Measurements from ENCODE around the gene KRTAP3-2. TPM values are rescaled to one million over a fixed set of nuclear protein-coding genes. Genes with fewer than 3 reads are reported as not detected.

The KRTAP3-2 gene
- total RNA-seq, 1 donor from 2014 or later, result not detected

Other genes starting within 250 kb of the KRTAP3-2 start
- not detected for gene KRT25, start 244.6 kb downstream of the KRTAP3-2 start, total RNA-seq
- gene KRT26, start 227.7 kb downstream of the KRTAP3-2 start, total RNA-seq, result not detected
- not detected for gene KRT27, start 217.4 kb downstream of the KRTAP3-2 start, total RNA-seq
- not detected for gene KRT28, start 199.9 kb downstream of the KRTAP3-2 start, total RNA-seq
- gene KRT10, start 177.3 kb downstream of the KRTAP3-2 start, total RNA-seq, result 51.3 TPM
- not detected for gene KRT12, start 132.7 kb downstream of the KRTAP3-2 start, total RNA-seq
- gene KRT20, start 114.7 kb downstream of the KRTAP3-2 start, total RNA-seq, result not detected
- not detected for gene KRT23, start 62.3 kb downstream of the KRTAP3-2 start, total RNA-seq
- gene KRT39, start 33.0 kb downstream of the KRTAP3-2 start, total RNA-seq, result not detected
- not detected for gene KRT40, start 15.6 kb downstream of the KRTAP3-2 start, total RNA-seq
- gene KRTAP3-3, start 5.7 kb downstream of the KRTAP3-2 start, total RNA-seq, result not detected
- not detected for gene KRTAP3-1, start 9.2 kb upstream of the KRTAP3-2 start, total RNA-seq
- gene KRTAP1-5, start 27.3 kb upstream of the KRTAP3-2 start, total RNA-seq, result not detected
- gene KRTAP1-4, start 30.3 kb upstream of the KRTAP3-2 start, total RNA-seq, result not detected
- not detected for gene KRTAP1-3, start 35.0 kb upstream of the KRTAP3-2 start, total RNA-seq
- gene KRTAP1-1, start 41.5 kb upstream of the KRTAP3-2 start, total RNA-seq, result not detected
- not detected for gene KRTAP2-1, start 47.4 kb upstream of the KRTAP3-2 start, total RNA-seq
- gene KRTAP2-2, start 55.3 kb upstream of the KRTAP3-2 start, total RNA-seq, result not detected
- gene KRTAP2-3, start 60.2 kb upstream of the KRTAP3-2 start, total RNA-seq, result not detected
- gene KRTAP2-4, start 66.0 kb upstream of the KRTAP3-2 start, total RNA-seq, result not detected
- gene KRTAP4-7, start 84.2 kb upstream of the KRTAP3-2 start, total RNA-seq, result not detected
- not detected for gene KRTAP4-8, start 98.2 kb upstream of the KRTAP3-2 start, total RNA-seq
- not detected for gene KRTAP4-16, start 102.3 kb upstream of the KRTAP3-2 start, total RNA-seq
- not detected for gene KRTAP4-9, start 105.5 kb upstream of the KRTAP3-2 start, total RNA-seq
- gene KRTAP4-11, start 118.5 kb upstream of the KRTAP3-2 start, total RNA-seq, result not detected
- not detected for gene KRTAP4-12, start 124.3 kb upstream of the KRTAP3-2 start, total RNA-seq
- not detected for gene KRTAP4-6, start 140.6 kb upstream of the KRTAP3-2 start, total RNA-seq
- gene KRTAP4-5, start 149.9 kb upstream of the KRTAP3-2 start, total RNA-seq, result not detected
- gene KRTAP4-4, start 160.8 kb upstream of the KRTAP3-2 start, total RNA-seq, result not detected
- not detected for gene KRTAP4-3, start 168.3 kb upstream of the KRTAP3-2 start, total RNA-seq
- gene KRTAP4-2, start 178.3 kb upstream of the KRTAP3-2 start, total RNA-seq, result not detected
- gene KRTAP4-1, start 185.0 kb upstream of the KRTAP3-2 start, total RNA-seq, result not detected
- gene KRTAP9-1, start 190.0 kb upstream of the KRTAP3-2 start, total RNA-seq, result not detected
- not detected for gene KRTAP9-2, start 226.7 kb upstream of the KRTAP3-2 start, total RNA-seq
- not detected for gene KRTAP9-3, start 232.5 kb upstream of the KRTAP3-2 start, total RNA-seq
- gene KRTAP9-8, start 238.1 kb upstream of the KRTAP3-2 start, total RNA-seq, result not detected
- not detected for gene KRTAP9-4, start 249.8 kb upstream of the KRTAP3-2 start, total RNA-seq

Data from left ventricle myocardium superior (tissue), 1 donor.